Astrocyte (in vitro differentiated cells and primary cell): ENCODE measurements around the gene URB1. TPM values are rescaled to one million over a fixed set of nuclear protein-coding genes. Genes with fewer than 3 reads are reported as not detected.

ENCODE experiments used
- DNase-seq: peaks from one replicate; pipeline ENCODE4 v3.0.0-alpha.2; 2010; ENCODE audit warnings: low read depth
- FAIRE-seq: peaks from 2 replicates; lab custom pipeline; 2011; peaks lifted over from hg19 to GRCh38; lab: Jason Lieb, UNC
- H2AFZ ChIP-seq: 2 replicates; pipeline ENCODE4 v1.6.0; 2012; ENCODE audit warnings: low read depth, low read length, inconsistent platforms
- H3K27ac ChIP-seq: 2 replicates; pipeline ENCODE4 v1.5.1; 2011; ENCODE audit warnings: low read depth, low read length, inconsistent platforms
- H3K27me3 ChIP-seq: 2 replicates; pipeline ENCODE4 v1.6.0; 2011; ENCODE audit warnings: low read length, inconsistent platforms; ENCODE audit not compliant: insufficient read depth
- H3K36me3 ChIP-seq: 2 replicates; pipeline ENCODE4 v1.5.1; 2011; ENCODE audit warnings: low read length, inconsistent platforms; ENCODE audit not compliant: insufficient read depth
- H3K4me1 ChIP-seq: 2 replicates; pipeline ENCODE4 v1.5.1; 2011; ENCODE audit warnings: low read length, inconsistent platforms; ENCODE audit not compliant: insufficient read depth
- H3K4me2 ChIP-seq: 2 replicates; pipeline ENCODE4 v1.6.0; 2012; ENCODE audit warnings: low read length, inconsistent platforms
- H3K4me3 ChIP-seq: 2 replicates; pipeline ENCODE4 v1.5.1; 2011; ENCODE audit warnings: low read depth, mild to moderate bottlenecking, low read length, inconsistent platforms; ENCODE audit not compliant: insufficient read depth
- H3K79me2 ChIP-seq: 2 replicates; pipeline ENCODE4 v1.6.0; 2012; ENCODE audit warnings: mild to moderate bottlenecking, low read length, inconsistent platforms; ENCODE audit not compliant: insufficient read depth
- H3K9ac ChIP-seq: 2 replicates; pipeline ENCODE4 v1.6.0; 2012; ENCODE audit warnings: mild to moderate bottlenecking, low read length, inconsistent platforms
- H3K9me3 ChIP-seq: 2 replicates; pipeline ENCODE4 v1.5.1; 2012; ENCODE audit warnings: low read depth, mild to moderate bottlenecking, low read length, inconsistent platforms; ENCODE audit not compliant: insufficient read depth
- H4K20me1 ChIP-seq: 2 replicates; pipeline ENCODE4 v1.6.0; 2012; ENCODE audit warnings: low read length, inconsistent platforms; ENCODE audit not compliant: insufficient read depth
- H3K27ac Mint-ChIP-seq: one replicate; pipeline ENCODE4 v1.8.0; 2021; ENCODE audit warnings: mild to moderate bottlenecking, mixed read lengths; ENCODE audit not compliant: unreplicated experiment
- H3K27me3 Mint-ChIP-seq: one replicate; pipeline ENCODE4 v1.8.0; 2021; ENCODE audit warnings: low read depth, mixed read lengths; ENCODE audit not compliant: unreplicated experiment
- H3K36me3 Mint-ChIP-seq: one replicate; pipeline ENCODE4 v1.8.0; 2021; ENCODE audit warnings: low read depth, mixed read lengths; ENCODE audit not compliant: unreplicated experiment
- H3K4me1 Mint-ChIP-seq: one replicate; pipeline ENCODE4 v1.8.0; 2021; ENCODE audit warnings: low read depth, mixed read lengths; ENCODE audit not compliant: unreplicated experiment
- H3K4me3 Mint-ChIP-seq: one replicate; pipeline ENCODE4 v1.8.0; 2021; ENCODE audit warnings: mild to moderate bottlenecking, moderate library complexity, mixed read lengths; ENCODE audit not compliant: unreplicated experiment
- H3K9me3 Mint-ChIP-seq: one replicate; pipeline ENCODE4 v1.8.0; 2021; ENCODE audit warnings: mild to moderate bottlenecking, mixed read lengths; ENCODE audit not compliant: unreplicated experiment
- EZH2 ChIP-seq: IDR thresholded peaks from 2 replicates; pipeline ENCODE4 v1.6.1; 2012; ENCODE audit warnings: mild to moderate bottlenecking, low read length, inconsistent platforms; ENCODE audit not compliant: insufficient read depth
- total RNA-seq: library from RNA; stranded (reverse); gene quantifications from 2 replicates; pipeline ENCODE4 v1.2.1, GENCODE V29; 2021
- TF ChIP-seq, protein P1 (sequence below): IDR thresholded peaks from 2 replicates; pipeline ENCODE4 v1.5.1; 2011; ENCODE audit warnings: low read depth, mild to moderate bottlenecking, inconsistent platforms, low read length, moderate library complexity; ENCODE audit not compliant: insufficient read depth

URB1 gene
- total RNA-seq, 1 donor from 2014 or later, result 19.2 TPM

DNA sequence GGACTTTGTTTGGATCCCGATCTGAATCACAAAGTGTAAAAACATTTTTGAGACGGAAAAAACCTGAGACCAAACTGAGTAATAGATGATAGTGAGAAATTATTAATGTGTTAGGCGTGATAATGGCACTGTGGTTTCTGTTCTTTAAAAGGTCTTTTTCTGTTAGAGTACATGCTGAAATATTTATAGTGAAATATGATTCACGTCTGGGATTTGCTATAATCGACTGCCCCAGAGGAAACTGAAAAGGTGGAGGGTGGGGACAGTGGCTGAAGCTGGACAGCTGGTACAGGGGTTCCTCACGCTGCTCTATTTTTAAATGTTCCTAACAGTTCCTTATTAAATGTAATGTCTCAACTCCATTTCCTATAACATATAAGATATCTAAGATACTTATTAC lies 11.2 kb downstream of the URB1 start:
- peaks cover 44% of the 10 kb centered on the region for H3K36me3 ChIP-seq
- FAIRE-seq, result no peak
- TF ChIP-seq, protein P1, sequence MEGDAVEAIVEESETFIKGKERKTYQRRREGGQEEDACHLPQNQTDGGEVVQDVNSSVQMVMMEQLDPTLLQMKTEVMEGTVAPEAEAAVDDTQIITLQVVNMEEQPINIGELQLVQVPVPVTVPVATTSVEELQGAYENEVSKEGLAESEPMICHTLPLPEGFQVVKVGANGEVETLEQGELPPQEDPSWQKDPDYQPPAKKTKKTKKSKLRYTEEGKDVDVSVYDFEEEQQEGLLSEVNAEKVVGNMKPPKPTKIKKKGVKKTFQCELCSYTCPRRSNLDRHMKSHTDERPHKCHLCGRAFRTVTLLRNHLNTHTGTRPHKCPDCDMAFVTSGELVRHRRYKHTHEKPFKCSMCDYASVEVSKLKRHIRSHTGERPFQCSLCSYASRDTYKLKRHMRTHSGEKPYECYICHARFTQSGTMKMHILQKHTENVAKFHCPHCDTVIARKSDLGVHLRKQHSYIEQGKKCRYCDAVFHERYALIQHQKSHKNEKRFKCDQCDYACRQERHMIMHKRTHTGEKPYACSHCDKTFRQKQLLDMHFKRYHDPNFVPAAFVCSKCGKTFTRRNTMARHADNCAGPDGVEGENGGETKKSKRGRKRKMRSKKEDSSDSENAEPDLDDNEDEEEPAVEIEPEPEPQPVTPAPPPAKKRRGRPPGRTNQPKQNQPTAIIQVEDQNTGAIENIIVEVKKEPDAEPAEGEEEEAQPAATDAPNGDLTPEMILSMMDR, result no peak
- TF ChIP-seq EZH2, result no peak
- DNase-seq, result peak; percentile 44
- peaks cover 15% of the 10 kb centered on the region for H3K36me3 Mint-ChIP-seq
- no peak overlapping the region for H3K4me3 ChIP-seq
- no peak overlapping the region for H3K9ac ChIP-seq
- no peaks in the 10 kb centered on the region for H3K4me1 Mint-ChIP-seq
- no peaks in the 10 kb centered on the region for H3K27me3 Mint-ChIP-seq
- H3K27me3 ChIP-seq, result no peaks in the 10 kb centered on the region
- no peak overlapping the region for H2AFZ ChIP-seq
- peaks cover 77% of the 10 kb centered on the region for H3K79me2 ChIP-seq
- H4K20me1 ChIP-seq, result peaks cover 39% of the 10 kb centered on the region
- H3K27ac Mint-ChIP-seq, result no peak overlapping the region
- no peaks in the 10 kb centered on the region for H3K9me3 Mint-ChIP-seq
- H3K4me3 Mint-ChIP-seq, result no peak overlapping the region
- H3K4me1 ChIP-seq, result peaks cover 22% of the 10 kb centered on the region
- H3K4me2 ChIP-seq, result peak overlapping the region; percentile 60
- H3K9me3 ChIP-seq, result no peaks in the 10 kb centered on the region
- H3K27ac ChIP-seq, result peak overlapping the region; percentile 79

DNA sequence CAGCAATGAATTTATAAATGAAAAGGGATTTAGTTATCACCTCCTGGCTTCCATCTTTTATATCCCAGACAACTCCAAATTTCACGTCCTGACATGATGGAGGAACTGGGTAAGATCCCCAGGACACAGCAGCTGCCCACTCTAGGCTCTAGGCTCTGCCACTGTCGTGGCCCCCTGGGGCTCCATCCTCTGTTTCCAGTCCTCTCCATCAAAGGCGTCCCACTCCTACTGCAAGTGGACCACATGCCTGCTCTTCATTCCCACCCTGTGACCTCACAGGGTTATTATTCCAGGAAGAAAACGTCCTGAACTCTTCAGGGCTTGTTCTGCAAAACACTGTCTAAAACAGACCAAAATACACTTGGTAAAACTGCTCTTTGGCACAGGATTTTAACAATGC lies 11.9 kb downstream of the URB1 start:
- H3K9ac ChIP-seq, result no peak overlapping the region
- no peak for FAIRE-seq
- no peak overlapping the region for H2AFZ ChIP-seq
- peaks cover 72% of the 10 kb centered on the region for H3K79me2 ChIP-seq
- Mint-ChIP-seq H3K4me3 (no peak overlapping the region), H3K27me3 (no peaks in the 10 kb centered on the region), H3K36me3 (peaks cover 17% of the 10 kb centered on the region), H3K27ac (no peak overlapping the region), H3K4me1 (no peaks in the 10 kb centered on the region), H3K9me3 (no peaks in the 10 kb centered on the region)
- DNase-seq, result no peak
- peak overlapping the region; percentile 79 for H3K27ac ChIP-seq
- H3K27me3 ChIP-seq, result no peaks in the 10 kb centered on the region
- H3K9me3 ChIP-seq, result no peaks in the 10 kb centered on the region
- peaks cover 33% of the 10 kb centered on the region for H4K20me1 ChIP-seq
- H3K4me3 ChIP-seq, result no peak overlapping the region
- H3K4me1 ChIP-seq, result peaks cover 19% of the 10 kb centered on the region
- H3K4me2 ChIP-seq, result no peak overlapping the region
- peaks cover 44% of the 10 kb centered on the region for H3K36me3 ChIP-seq
- TF ChIP-seq EZH2, result no peak
- TF ChIP-seq, protein P1, result no peak

DNA sequence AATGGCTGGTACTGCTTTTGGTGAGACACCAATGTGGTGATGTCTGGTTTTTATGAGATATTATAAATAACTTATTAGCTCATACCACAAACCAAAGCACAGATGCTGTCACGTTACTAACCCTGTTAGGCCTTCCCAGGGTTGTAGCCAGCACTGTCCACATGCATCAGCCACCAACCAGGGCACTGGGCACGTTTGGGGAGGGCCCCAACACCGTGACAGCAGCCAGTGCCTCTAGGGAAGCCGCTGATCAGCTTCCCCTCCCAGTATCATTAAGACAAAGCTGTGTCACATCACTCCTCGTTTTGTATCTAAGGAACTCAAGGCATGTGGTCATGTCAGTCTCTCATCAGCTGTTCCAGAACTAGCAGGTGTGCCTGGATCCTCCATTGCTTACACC lies 13.9 kb downstream of the URB1 start:
- Histone ChIP-seq H3K36me3 (peaks cover 43% of the 10 kb centered on the region), H4K20me1 (peaks cover 28% of the 10 kb centered on the region), H3K79me2 (peaks cover 58% of the 10 kb centered on the region), H3K27ac (no peak overlapping the region), H3K9ac (no peak overlapping the region), H3K4me1 (peaks cover 19% of the 10 kb centered on the region), H3K4me3 (no peak overlapping the region), H2AFZ (no peak overlapping the region), H3K4me2 (no peak overlapping the region), H3K27me3 (no peaks in the 10 kb centered on the region), H3K9me3 (no peaks in the 10 kb centered on the region)
- Mint-ChIP-seq H3K27me3 (no peaks in the 10 kb centered on the region), H3K36me3 (peaks cover 15% of the 10 kb centered on the region), H3K4me1 (no peaks in the 10 kb centered on the region), H3K9me3 (no peaks in the 10 kb centered on the region), H3K27ac (no peak overlapping the region), H3K4me3 (no peak overlapping the region)
- FAIRE-seq (no peak), DNase-seq (no peak)
- TF ChIP-seq, protein P1, result no peak
- TF ChIP-seq EZH2, result no peak
